ENCODE data around the gene SGTB. TPM values are rescaled to one million over a fixed set of nuclear protein-coding genes. Genes with fewer than 3 reads are reported as not detected.
A peak's percentile ranks its signal among the peaks of the same experiment; 100 is the strongest.

SGTB gene
- total and polyA plus RNA-seq, 2 donors from 2014 or later: 1.6 to 8.8 TPM

GRCh38 chr5:65640240-65640639 lies 81.7 kb downstream of the SGTB start:
- Histone ChIP-seq H3K27me3 (ENCODE audit: control insufficient read depth, insufficient read depth, low read length) (no peaks in the 10 kb centered on the region), H3K27ac (ENCODE audit: low read depth in 2 of 2, low read length in 2 of 2) (no peak overlapping the region), H3K9me3 (ENCODE audit: control insufficient read depth in 2 of 3, insufficient read depth in 1 of 3, low read length in 3 of 3) (no peaks in the 10 kb centered on the region), H3K4me1 (ENCODE audit: control insufficient read depth in 2 of 3, insufficient read depth in 2 of 3, low read depth in 1 of 3, low read length in 3 of 3) (no peaks in the 10 kb centered on the region), H3K9ac (ENCODE audit: low read length in 3 of 3) (no peak overlapping the region), H3K36me3 (ENCODE audit: control insufficient read depth in 2 of 3, insufficient read depth in 3 of 3, low read length in 3 of 3) (peaks cover 2 to 10% (median 8%) of the 10 kb centered on the region in 3 donors), H3K4me3 (ENCODE audit: low read length in 3 of 3) (no peak overlapping the region)
- no peak for DNase-seq
- TF ChIP-seq, protein P1, sequence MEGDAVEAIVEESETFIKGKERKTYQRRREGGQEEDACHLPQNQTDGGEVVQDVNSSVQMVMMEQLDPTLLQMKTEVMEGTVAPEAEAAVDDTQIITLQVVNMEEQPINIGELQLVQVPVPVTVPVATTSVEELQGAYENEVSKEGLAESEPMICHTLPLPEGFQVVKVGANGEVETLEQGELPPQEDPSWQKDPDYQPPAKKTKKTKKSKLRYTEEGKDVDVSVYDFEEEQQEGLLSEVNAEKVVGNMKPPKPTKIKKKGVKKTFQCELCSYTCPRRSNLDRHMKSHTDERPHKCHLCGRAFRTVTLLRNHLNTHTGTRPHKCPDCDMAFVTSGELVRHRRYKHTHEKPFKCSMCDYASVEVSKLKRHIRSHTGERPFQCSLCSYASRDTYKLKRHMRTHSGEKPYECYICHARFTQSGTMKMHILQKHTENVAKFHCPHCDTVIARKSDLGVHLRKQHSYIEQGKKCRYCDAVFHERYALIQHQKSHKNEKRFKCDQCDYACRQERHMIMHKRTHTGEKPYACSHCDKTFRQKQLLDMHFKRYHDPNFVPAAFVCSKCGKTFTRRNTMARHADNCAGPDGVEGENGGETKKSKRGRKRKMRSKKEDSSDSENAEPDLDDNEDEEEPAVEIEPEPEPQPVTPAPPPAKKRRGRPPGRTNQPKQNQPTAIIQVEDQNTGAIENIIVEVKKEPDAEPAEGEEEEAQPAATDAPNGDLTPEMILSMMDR (IDR thresholded peaks at IDR 0.05; ENCODE audit: borderline replicate concordance, extremely low read depth, insufficient read depth): no peak
- intact Hi-C loops (cut with DNase I): no loop called here
- no peak for FAIRE-seq

DNA sequence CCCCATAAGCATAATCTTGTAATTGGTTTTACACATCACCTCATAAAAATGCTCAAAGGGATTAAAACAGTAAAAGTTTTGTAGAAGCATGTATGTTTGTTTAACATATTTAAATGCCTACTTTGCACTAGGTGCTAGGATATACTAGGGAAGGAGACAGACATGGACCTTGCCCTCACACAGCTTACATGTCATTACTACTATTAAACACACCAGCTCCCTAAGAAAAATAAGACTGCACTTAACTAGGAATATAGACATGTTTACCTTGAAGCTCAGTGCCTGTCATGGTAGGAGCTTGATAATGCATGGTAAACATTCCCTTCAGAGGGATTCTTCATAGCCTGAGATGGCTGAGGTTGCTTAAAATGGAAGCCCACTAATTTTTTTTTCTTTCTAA lies 90.9 kb downstream of the SGTB start:
- FAIRE-seq (no peak), DNase-seq (no peak)
- TF ChIP-seq, protein P1 (IDR thresholded peaks at IDR 0.05; ENCODE audit: borderline replicate concordance, extremely low read depth, insufficient read depth): no peak
- no peak overlapping the region for H3K4me3 ChIP-seq (ENCODE audit: low read length in 3 of 3)
- H3K9ac ChIP-seq (ENCODE audit: low read length in 3 of 3): no peak overlapping the region
- no peaks in the 10 kb centered on the region for H3K27me3 ChIP-seq (ENCODE audit: control insufficient read depth, insufficient read depth, low read length)
- intact Hi-C loops (cut with DNase I): no loop called here
- H3K36me3 ChIP-seq (ENCODE audit: control insufficient read depth in 2 of 3, insufficient read depth in 3 of 3, low read length in 3 of 3): peaks cover 0 to 5% (median 2%) of the 10 kb centered on the region in 3 donors
- no peak overlapping the region for H3K27ac ChIP-seq (ENCODE audit: low read depth in 2 of 2, low read length in 2 of 2)
- peaks cover 0 to 2% (median under 1%) of the 10 kb centered on the region in 3 donors for H3K4me1 ChIP-seq (ENCODE audit: control insufficient read depth in 2 of 3, insufficient read depth in 2 of 3, low read depth in 1 of 3, low read length in 3 of 3)
- no peaks in the 10 kb centered on the region for H3K9me3 ChIP-seq (ENCODE audit: control insufficient read depth in 2 of 3, insufficient read depth in 1 of 3, low read length in 3 of 3)

DNA sequence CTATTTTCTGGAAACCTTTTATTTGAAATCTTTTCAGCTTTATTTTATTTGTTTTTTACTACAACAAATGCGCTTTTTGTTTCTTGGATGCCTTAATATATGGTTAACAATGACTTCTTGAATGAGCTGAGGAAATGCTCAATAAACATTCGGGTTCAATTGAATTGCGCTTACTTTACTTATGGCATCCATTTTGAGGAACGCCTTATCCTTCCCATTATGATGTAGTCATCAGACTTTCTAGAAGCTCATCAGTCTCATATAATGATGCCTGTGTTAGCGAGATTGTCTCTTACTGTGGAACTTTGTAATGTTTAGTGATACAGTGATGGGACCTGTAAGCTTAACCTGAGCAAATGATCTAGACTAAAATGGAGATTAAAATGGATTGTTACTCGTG lies 96.2 kb downstream of the SGTB start:
- TF ChIP-seq, protein P1 (IDR thresholded peaks at IDR 0.05; ENCODE audit: borderline replicate concordance, extremely low read depth, insufficient read depth): no peak
- no peaks in the 10 kb centered on the region for H3K9me3 ChIP-seq (ENCODE audit: control insufficient read depth in 2 of 3, insufficient read depth in 1 of 3, low read length in 3 of 3)
- H3K36me3 ChIP-seq (ENCODE audit: control insufficient read depth in 2 of 3, insufficient read depth in 3 of 3, low read length in 3 of 3): peaks cover 0 to 5% (median 0%) of the 10 kb centered on the region in 3 donors
- H3K27me3 ChIP-seq (ENCODE audit: control insufficient read depth, insufficient read depth, low read length): no peaks in the 10 kb centered on the region
- FAIRE-seq (no peak), DNase-seq (peak in 1 of 5 donors; percentile 11)
- H3K4me1 ChIP-seq (ENCODE audit: control insufficient read depth in 2 of 3, insufficient read depth in 2 of 3, low read depth in 1 of 3, low read length in 3 of 3): peaks cover 3 to 13% (median 10%) of the 10 kb centered on the region in 3 donors
- peak overlapping the region in 2 of 3 donors; percentile 90 to 98 for H3K9ac ChIP-seq (ENCODE audit: low read length in 3 of 3)
- peak overlapping the region; percentile 97 to 99 (median 98) for H3K4me3 ChIP-seq (ENCODE audit: low read length in 3 of 3)
- intact Hi-C loops (cut with DNase I): no loop called here
- no peak overlapping the region for H3K27ac ChIP-seq (ENCODE audit: low read depth in 2 of 2, low read length in 2 of 2)

All from kidney (tissue), 14 donors.